ENCODE measurements around the gene SLC1A5. TPM values are rescaled to one million over a fixed set of nuclear protein-coding genes. Genes with fewer than 3 reads are reported as not detected.

SLC1A5 gene
- total and polyA plus RNA-seq, 2 donors (not counting 3 experiments of a cell fraction or from before 2014, with no cell fraction given) = 114 TPM

DNA sequence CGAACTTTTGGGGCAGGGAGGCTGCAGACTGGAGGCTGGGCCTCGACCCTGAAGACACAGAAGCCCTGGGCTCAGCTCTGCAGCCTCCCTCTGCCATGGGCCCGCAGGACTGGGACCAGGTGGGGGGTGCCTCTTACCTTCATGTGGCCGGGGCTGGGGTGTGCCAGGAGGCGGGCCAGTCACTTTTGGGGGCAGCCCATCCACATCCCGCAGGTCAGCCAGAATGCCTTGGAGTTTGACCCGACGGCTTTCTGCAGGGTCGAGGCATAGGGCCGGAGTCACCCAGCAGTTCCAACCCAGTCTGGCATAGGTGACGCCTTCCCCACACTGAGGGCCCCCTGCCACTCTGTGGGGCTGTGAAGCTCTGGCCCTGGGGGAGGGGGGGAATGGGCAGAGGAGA, 60.6 kb downstream of the SLC1A5 start:
- peaks cover 29% of the 10 kb centered on the region for H3K79me2 ChIP-seq (ENCODE audit: control insufficient read depth, insufficient read depth, low read length)
- TF ChIP-seq POLR2AphosphoS5 (IDR thresholded peaks at IDR 0.05; ENCODE audit: insufficient read depth, low read depth, low read length) (no peak), EZH2 (IDR thresholded peaks at IDR 0.05; ENCODE audit: borderline replicate concordance, low read depth, low read length, severe bottlenecking) (no peak), JUN (IDR thresholded peaks at IDR 0.05; ENCODE audit: borderline replicate concordance, insufficient read depth, insufficient read length, low read depth) (no peak), POLR2A (IDR thresholded peaks at IDR 0.05; ENCODE audit: low read depth, low read length) (no peak), MYC (IDR thresholded peaks at IDR 0.05; ENCODE audit: low read depth, low read length) (no peak), FOS (IDR thresholded peaks at IDR 0.05; ENCODE audit: borderline replicate concordance, insufficient read depth, low read length) (no peak)
- TF ChIP-seq, protein P1, sequence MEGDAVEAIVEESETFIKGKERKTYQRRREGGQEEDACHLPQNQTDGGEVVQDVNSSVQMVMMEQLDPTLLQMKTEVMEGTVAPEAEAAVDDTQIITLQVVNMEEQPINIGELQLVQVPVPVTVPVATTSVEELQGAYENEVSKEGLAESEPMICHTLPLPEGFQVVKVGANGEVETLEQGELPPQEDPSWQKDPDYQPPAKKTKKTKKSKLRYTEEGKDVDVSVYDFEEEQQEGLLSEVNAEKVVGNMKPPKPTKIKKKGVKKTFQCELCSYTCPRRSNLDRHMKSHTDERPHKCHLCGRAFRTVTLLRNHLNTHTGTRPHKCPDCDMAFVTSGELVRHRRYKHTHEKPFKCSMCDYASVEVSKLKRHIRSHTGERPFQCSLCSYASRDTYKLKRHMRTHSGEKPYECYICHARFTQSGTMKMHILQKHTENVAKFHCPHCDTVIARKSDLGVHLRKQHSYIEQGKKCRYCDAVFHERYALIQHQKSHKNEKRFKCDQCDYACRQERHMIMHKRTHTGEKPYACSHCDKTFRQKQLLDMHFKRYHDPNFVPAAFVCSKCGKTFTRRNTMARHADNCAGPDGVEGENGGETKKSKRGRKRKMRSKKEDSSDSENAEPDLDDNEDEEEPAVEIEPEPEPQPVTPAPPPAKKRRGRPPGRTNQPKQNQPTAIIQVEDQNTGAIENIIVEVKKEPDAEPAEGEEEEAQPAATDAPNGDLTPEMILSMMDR (IDR thresholded peaks at IDR 0.05; ENCODE audit: extremely low read depth in 1 of 2, insufficient read depth in 1 of 2, low read depth in 1 of 2, low read length in 2 of 2) = no peak
- TF ChIP-seq, protein P2, sequence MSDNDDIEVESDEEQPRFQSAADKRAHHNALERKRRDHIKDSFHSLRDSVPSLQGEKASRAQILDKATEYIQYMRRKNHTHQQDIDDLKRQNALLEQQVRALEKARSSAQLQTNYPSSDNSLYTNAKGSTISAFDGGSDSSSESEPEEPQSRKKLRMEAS (IDR thresholded peaks at IDR 0.05; ENCODE audit: insufficient read depth, insufficient read length) = no peak
- peaks cover 12 to 48% of the 10 kb centered on the region in 2 experiments for H3K36me3 ChIP-seq (ENCODE audit: control insufficient read depth in 2 of 2, extremely low read depth in 1 of 2, insufficient read depth in 2 of 2, low read length in 2 of 2)
- DNase-seq (ENCODE audit: low read depth, low spot score) (no peak), FAIRE-seq (no peak)
- no peaks in the 10 kb centered on the region for H4K20me1 ChIP-seq (replicated peaks; ENCODE audit: control insufficient read depth, extremely low read depth, insufficient read depth, low read length)
- no peak overlapping the region for H2AFZ ChIP-seq (ENCODE audit: low read depth, low read length)
- intact Hi-C loops (cut with micrococcal nuclease) = loop anchor here (1.0 to 2.0 kb wide), 5 partner anchors 13 to 113 kb away; no protein-coding TSS in a partner anchor
- CTCF ChIA-PET = interaction anchor here (1.0 to 5.8 kb wide), 16 partner anchors 10 to 198 kb away, joined by 3 to 95 read pairs (median 8); partner anchors contain the start of genes DACT3 and PRKD2
- no peak overlapping the region for H3K4me3 ChIP-seq (replicated peaks in 1 of 3; ENCODE audit: insufficient read depth in 1 of 3, low read depth in 1 of 3, low read length in 3 of 3)
- H3K9me3 ChIP-seq (replicated peaks; ENCODE audit: control insufficient read depth, insufficient read depth, low read length) = no peaks in the 10 kb centered on the region
- POLR2A ChIA-PET = interaction anchor here (2.3 kb wide), 1 partner anchor 13 kb away, joined by 11 read pairs; no protein-coding TSS in a partner anchor
- peak overlapping the region; percentile 67 for H3K27ac ChIP-seq (ENCODE audit: insufficient read depth, low read depth, low read length)
- no peak overlapping the region for H3K9ac ChIP-seq (replicated peaks; ENCODE audit: extremely low read depth, insufficient read depth, low read length)
- no peak overlapping the region for H3K4me2 ChIP-seq (ENCODE audit: insufficient read depth, low read length)
- dilution Hi-C loops (cut with MboI; ENCODE audit: extremely low pct_ligation_motif_present, low sequenced_read_pairs) = no loop called here
- no TSS peak for BruUV-seq (replicated peaks)
- H3K9me1 ChIP-seq (replicated peaks; ENCODE audit: control insufficient read depth, extremely low read depth, insufficient read depth, low read length) = no peaks in the 10 kb centered on the region
- H3K4me1 ChIP-seq (ENCODE audit: control insufficient read depth, extremely low read depth, insufficient read depth, low read length) = peaks cover 56% of the 10 kb centered on the region
- H3K27me3 ChIP-seq (ENCODE audit: control insufficient read depth in 2 of 2, insufficient read depth in 2 of 2, low read length in 2 of 2) = no peaks in the 10 kb centered on the region

Measured in endothelial cell of umbilical vein (primary cell).